Bronchial epithelial cell (primary cell): ENCODE results near the gene PTPRCAP. TPM values are rescaled to one million over a fixed set of nuclear protein-coding genes. Genes with fewer than 3 reads are reported as not detected.

Source experiments
- DNase-seq: peaks from one replicate; pipeline ENCODE4 v3.0.0-alpha.2; 2010; ENCODE audit warnings: low read depth
- FAIRE-seq: peaks from 2 replicates; lab custom pipeline; 2011; peaks lifted over from hg19 to GRCh38; lab: Jason Lieb, UNC
- H3K27me3 ChIP-seq: 2 replicates; pipeline ENCODE4 v1.5.1; 2011; ENCODE audit warnings: low read length; ENCODE audit not compliant: control insufficient read depth, insufficient read depth
- H3K36me3 ChIP-seq: 2 replicates; pipeline ENCODE4 v1.5.1; 2011; ENCODE audit warnings: low read length; ENCODE audit not compliant: control insufficient read depth, insufficient read depth
- H3K4me3 ChIP-seq: 2 replicates; pipeline ENCODE4 v1.5.1; 2011; ENCODE audit warnings: mild to moderate bottlenecking, low read depth, low read length, control low read depth
- CTCF ChIP-seq: IDR thresholded peaks from 2 replicates; pipeline ENCODE4 v1.5.1; 2011; ENCODE audit warnings: mild to moderate bottlenecking, moderate library complexity, low read length, control low read depth, inconsistent platforms; ENCODE audit not compliant: insufficient read depth, severe bottlenecking
- total RNA-seq: library from RNA; depleted of rRNA; stranded (reverse); fragments of >200 nt; gene quantifications from 2 replicates; pipeline ENCODE4 v1.2.1, GENCODE V29; 2014

The PTPRCAP gene
- total RNA-seq, 1 donor from 2014 or later, result 0.26 TPM

- DNase-seq, result no peak
- H3K4me3 ChIP-seq, result no peak within 1 kb of the TSS
- no peaks in the 10 kb centered on the region for H3K36me3 ChIP-seq
- no peak for TF ChIP-seq CTCF
- no peak for FAIRE-seq
- H3K27me3 ChIP-seq, result peaks cover 4% of the 10 kb centered on the region
Observed at GRCh38 chr11:67415501-67416304, 21.8 kb downstream of the PTPRCAP start, which contains the start of gene CARNS1. Gene CARNS1 (plus strand): TSS chr11:67415678. CDS start chr11:67416200, 522 bp downstream.

- FAIRE-seq, result peak; percentile 60
- Histone ChIP-seq H3K36me3 (no peaks in the 10 kb centered on the region), H3K4me3 (no peak overlapping the region), H3K27me3 (peaks cover 8% of the 10 kb centered on the region)
- TF ChIP-seq CTCF, result no peak
- DNase-seq, result no peak
Observed at GRCh38 chr11:67413266-67413849, 24.1 kb downstream of the PTPRCAP start.

GRCh38 chr11:67412495-67413179 lies 24.8 kb downstream of the PTPRCAP start:
- peaks cover 10% of the 10 kb centered on the region for H3K27me3 ChIP-seq
- FAIRE-seq, result no peak
- no peak for TF ChIP-seq CTCF
- no peak overlapping the region for H3K4me3 ChIP-seq
- no peak for DNase-seq
- no peaks in the 10 kb centered on the region for H3K36me3 ChIP-seq

- DNase-seq (no peak), FAIRE-seq (no peak)
- Histone ChIP-seq H3K36me3 (no peaks in the 10 kb centered on the region), H3K4me3 (no peak overlapping the region), H3K27me3 (peaks cover 10% of the 10 kb centered on the region)
- TF ChIP-seq CTCF, result no peak
Observed at GRCh38 chr11:67411785-67412152, 25.7 kb downstream of the PTPRCAP start.

GRCh38 chr11:67410984-67411784 lies 26.3 kb downstream of the PTPRCAP start:
- no peak for FAIRE-seq
- no peak for TF ChIP-seq CTCF

More at GRCh38 chr11:67410984-67411784, 26.3 kb downstream of the PTPRCAP start:
- Histone ChIP-seq H3K27me3 (peaks cover 10% of the 10 kb centered on the region), H3K4me3 (no peak overlapping the region), H3K36me3 (no peaks in the 10 kb centered on the region)
- no peak for DNase-seq
